ENCODE measurements around the gene CHRNA3. TPM values are rescaled to one million over a fixed set of nuclear protein-coding genes. Genes with fewer than 3 reads are reported as not detected.
A peak's percentile ranks its signal among the peaks of the same experiment; 100 is the strongest.

Gene CHRNA3
- total RNA-seq (2014; rRNA removed; shearing (Covaris generic); ENCODE audit: low replicate concordance), result not detected in 2 replicates

GRCh38 chr15:78620527-78621421 is at the start of gene CHRNA3:
Gene CHRNA3, minus strand, starts transcription at chr15:78620996. Its CDS starts 202 bp downstream, at chr15:78620794.
- in situ Hi-C loops (cut with HindIII; ENCODE audit: low pct_unique_long_range_greater_than_20kb, low sequenced_read_pairs), result no loop called here
- DNase-seq (ENCODE audit: low read depth), result no peak

GRCh38 chr15:78668987-78669386 is 48.2 kb upstream of the CHRNA3 start:
- DNase-seq (ENCODE audit: low read depth), result no peak
- in situ Hi-C loops (cut with HindIII; ENCODE audit: low pct_unique_long_range_greater_than_20kb, low sequenced_read_pairs), result no loop called here

GRCh38 chr15:78667578-78668236 is 46.9 kb upstream of the CHRNA3 start:
- in situ Hi-C loops (cut with HindIII; ENCODE audit: low pct_unique_long_range_greater_than_20kb, low sequenced_read_pairs), result no loop called here
- no peak for DNase-seq (ENCODE audit: low read depth)

- in situ Hi-C loops (cut with HindIII; ENCODE audit: low pct_unique_long_range_greater_than_20kb, low sequenced_read_pairs), result no loop called here
- DNase-seq (ENCODE audit: low read depth), result no peak
Observed at GRCh38 chr15:78666010-78666409, 45.2 kb upstream of the CHRNA3 start.

GRCh38 chr15:78663703-78664102 is 42.9 kb upstream of the CHRNA3 start:
- peak; percentile 11 for DNase-seq (ENCODE audit: low read depth)
- in situ Hi-C loops (cut with HindIII; ENCODE audit: low pct_unique_long_range_greater_than_20kb, low sequenced_read_pairs), result no loop called here

- in situ Hi-C loops (cut with HindIII; ENCODE audit: low pct_unique_long_range_greater_than_20kb, low sequenced_read_pairs), result no loop called here
- DNase-seq (ENCODE audit: low read depth), result no peak
Observed at GRCh38 chr15:78662028-78662427, 41.2 kb upstream of the CHRNA3 start.

- DNase-seq (ENCODE audit: low read depth), result no peak
- in situ Hi-C loops (cut with HindIII; ENCODE audit: low pct_unique_long_range_greater_than_20kb, low sequenced_read_pairs), result no loop called here
Observed at GRCh38 chr15:78661001-78661400, 40.2 kb upstream of the CHRNA3 start.

GRCh38 chr15:78660584-78660983 is 39.8 kb upstream of the CHRNA3 start:
- no peak for DNase-seq (ENCODE audit: low read depth)
- in situ Hi-C loops (cut with HindIII; ENCODE audit: low pct_unique_long_range_greater_than_20kb, low sequenced_read_pairs), result no loop called here

GRCh38 chr15:78658823-78659222 is 38.0 kb upstream of the CHRNA3 start:
- no peak for DNase-seq (ENCODE audit: low read depth)
- in situ Hi-C loops (cut with HindIII; ENCODE audit: low pct_unique_long_range_greater_than_20kb, low sequenced_read_pairs), result no loop called here

GRCh38 chr15:78654272-78654671 is 33.5 kb upstream of the CHRNA3 start:
- in situ Hi-C loops (cut with HindIII; ENCODE audit: low pct_unique_long_range_greater_than_20kb, low sequenced_read_pairs), result no loop called here
- DNase-seq (ENCODE audit: low read depth), result no peak

GRCh38 chr15:78651930-78652615 is 31.3 kb upstream of the CHRNA3 start:
- no peak for DNase-seq (ENCODE audit: low read depth)
- in situ Hi-C loops (cut with HindIII; ENCODE audit: low pct_unique_long_range_greater_than_20kb, low sequenced_read_pairs), result no loop called here

- in situ Hi-C loops (cut with HindIII; ENCODE audit: low pct_unique_long_range_greater_than_20kb, low sequenced_read_pairs), result no loop called here
- no peak for DNase-seq (ENCODE audit: low read depth)
Observed at GRCh38 chr15:78651007-78651406, 30.2 kb upstream of the CHRNA3 start.

GRCh38 chr15:78650022-78650421 is 29.2 kb upstream of the CHRNA3 start:
- no peak for DNase-seq (ENCODE audit: low read depth)
- in situ Hi-C loops (cut with HindIII; ENCODE audit: low pct_unique_long_range_greater_than_20kb, low sequenced_read_pairs), result no loop called here

- DNase-seq (ENCODE audit: low read depth), result no peak
- in situ Hi-C loops (cut with HindIII; ENCODE audit: low pct_unique_long_range_greater_than_20kb, low sequenced_read_pairs), result no loop called here
Observed at GRCh38 chr15:78645009-78645408, 24.2 kb upstream of the CHRNA3 start.

- no peak for DNase-seq (ENCODE audit: low read depth)
- in situ Hi-C loops (cut with HindIII; ENCODE audit: low pct_unique_long_range_greater_than_20kb, low sequenced_read_pairs), result no loop called here
Observed at GRCh38 chr15:78642331-78642730, 21.5 kb upstream of the CHRNA3 start.

GRCh38 chr15:78641749-78642275 is 21.0 kb upstream of the CHRNA3 start:
- no peak for DNase-seq (ENCODE audit: low read depth)
- in situ Hi-C loops (cut with HindIII; ENCODE audit: low pct_unique_long_range_greater_than_20kb, low sequenced_read_pairs), result no loop called here

- peak; percentile 65 for DNase-seq (ENCODE audit: low read depth)
- in situ Hi-C loops (cut with HindIII; ENCODE audit: low pct_unique_long_range_greater_than_20kb, low sequenced_read_pairs), result no loop called here
Observed at GRCh38 chr15:78641102-78641748, 20.4 kb upstream of the CHRNA3 start, which contains the start of gene CHRNB4. Gene CHRNB4, minus strand, starts transcription at chr15:78641210. Its CDS starts 77 bp downstream, at chr15:78641133.

GRCh38 chr15:78640527-78641101 is 19.8 kb upstream of the CHRNA3 start:
- DNase-seq (ENCODE audit: low read depth), result no peak
- in situ Hi-C loops (cut with HindIII; ENCODE audit: low pct_unique_long_range_greater_than_20kb, low sequenced_read_pairs), result no loop called here

Data from Caki2 (cell line).